Measurements from ENCODE around the gene SMIM17.

The SMIM17 gene

DNA sequence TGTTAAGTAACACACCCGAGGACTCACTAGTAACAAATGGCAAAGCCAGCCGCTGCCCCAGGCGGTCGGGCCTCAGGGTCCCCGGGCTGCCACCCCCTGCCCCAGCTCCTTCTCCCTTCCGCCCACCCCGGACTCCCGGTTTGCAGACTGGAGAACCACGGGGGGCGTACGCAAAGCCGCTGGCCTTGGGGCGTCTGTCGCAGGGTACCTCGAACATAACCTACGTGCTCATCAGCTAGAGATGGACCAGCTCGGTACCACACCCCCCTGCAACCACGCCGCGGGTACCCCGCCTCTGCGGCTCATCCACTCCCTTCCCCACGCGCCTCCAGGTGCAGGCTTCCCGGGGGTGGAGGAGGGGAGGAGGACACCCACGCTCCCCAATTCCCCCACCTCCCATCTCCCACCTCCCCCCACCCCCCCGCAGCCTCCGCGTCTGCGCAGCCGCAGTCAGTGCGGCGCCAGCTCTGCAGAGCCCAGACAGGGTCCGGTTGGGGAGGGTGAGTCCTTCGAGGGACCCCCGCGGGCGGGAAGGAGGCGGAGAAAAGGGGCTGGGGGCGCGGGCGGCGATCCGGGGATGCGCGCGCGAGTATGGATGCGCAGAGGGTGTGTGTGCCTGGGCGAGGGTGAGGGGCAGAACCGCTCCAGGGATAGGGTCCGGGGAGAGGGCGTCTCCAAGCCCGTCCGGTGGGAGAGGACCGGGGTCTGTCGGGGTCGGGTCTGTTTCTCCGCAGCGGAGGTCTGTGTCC is at the start of gene SMIM17:
SMIM17 (plus strand) TSS at position 449 of the 749 bp plus-strand sequence. CDS start 2,509 bp downstream, outside the sequence.
- DNase-seq = no peak

- no peak for DNase-seq
Observed at GRCh38 chr19:56594446-56594782, 48.5 kb upstream of the SMIM17 start.

DNA sequence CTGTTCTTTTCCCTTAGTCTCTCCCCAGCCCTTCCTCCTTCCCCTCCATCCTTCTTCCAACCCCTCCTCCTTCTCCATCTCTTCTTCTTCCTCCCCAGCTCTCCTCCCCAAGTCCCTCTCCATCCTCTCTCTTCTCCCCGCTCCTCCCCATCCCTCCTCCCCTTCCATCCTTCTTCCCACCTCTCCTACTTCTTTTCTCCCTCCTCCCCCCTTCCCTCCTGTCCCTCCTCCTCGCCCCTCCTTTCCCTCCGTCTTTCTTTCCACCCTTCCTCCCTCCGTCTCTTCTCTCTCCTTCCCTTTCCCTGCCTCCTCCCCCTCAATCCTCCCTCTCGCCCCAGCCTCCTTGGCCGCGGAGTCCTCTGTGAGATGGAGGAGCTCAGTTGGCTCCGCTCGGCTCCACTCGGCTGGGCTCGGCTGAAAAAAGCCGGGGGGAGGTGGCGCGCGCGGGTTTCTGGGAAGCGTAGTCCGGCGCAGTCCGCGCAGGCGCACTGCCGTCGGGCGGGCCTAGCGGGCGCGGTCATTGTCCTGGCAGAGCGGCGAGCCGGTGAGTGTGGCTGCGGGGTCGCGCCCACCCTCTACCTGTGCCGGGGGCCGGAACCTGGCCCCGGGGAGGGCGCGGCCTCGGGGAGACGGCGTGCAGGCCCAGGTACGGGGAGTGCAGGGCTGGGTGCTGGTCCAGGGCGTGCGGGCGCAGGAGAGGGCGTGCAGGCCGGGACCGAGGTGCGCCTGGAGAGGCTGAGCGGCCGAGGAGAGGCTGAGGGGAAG is 48.0 kb upstream of the SMIM17 start, which contains the start of gene ZNF71:
ZNF71 (plus strand) TSS at position 520 of the 765 bp plus-strand sequence. CDS start 6,257 bp downstream, outside the sequence.
- peak; percentile 89 to 90 for DNase-seq

GRCh38 chr19:56595548-56595899 is 47.4 kb upstream of the SMIM17 start:
- no peak for DNase-seq

GRCh38 chr19:56596676-56597075 is 46.3 kb upstream of the SMIM17 start:
- DNase-seq = no peak

DNA sequence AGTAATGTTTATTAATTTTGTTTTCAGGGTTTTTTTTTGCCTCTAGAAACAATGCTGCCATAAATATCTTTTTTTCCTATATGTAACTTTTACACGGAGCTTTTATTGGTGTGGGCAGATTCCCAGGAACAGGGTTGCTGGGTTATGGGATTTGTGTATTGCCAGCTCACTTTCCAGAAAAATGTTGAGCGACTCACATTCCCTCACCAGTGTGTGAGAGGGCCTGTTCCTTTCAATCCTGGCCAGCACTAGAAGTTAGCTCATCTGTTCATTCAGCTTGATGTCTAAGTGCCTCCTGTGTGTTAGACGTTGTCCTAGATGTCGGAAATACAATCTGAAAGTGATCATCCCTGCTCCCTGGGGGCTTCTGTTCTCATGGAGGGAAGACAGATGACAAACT is 45.3 kb upstream of the SMIM17 start:
- no peak for DNase-seq

DNA sequence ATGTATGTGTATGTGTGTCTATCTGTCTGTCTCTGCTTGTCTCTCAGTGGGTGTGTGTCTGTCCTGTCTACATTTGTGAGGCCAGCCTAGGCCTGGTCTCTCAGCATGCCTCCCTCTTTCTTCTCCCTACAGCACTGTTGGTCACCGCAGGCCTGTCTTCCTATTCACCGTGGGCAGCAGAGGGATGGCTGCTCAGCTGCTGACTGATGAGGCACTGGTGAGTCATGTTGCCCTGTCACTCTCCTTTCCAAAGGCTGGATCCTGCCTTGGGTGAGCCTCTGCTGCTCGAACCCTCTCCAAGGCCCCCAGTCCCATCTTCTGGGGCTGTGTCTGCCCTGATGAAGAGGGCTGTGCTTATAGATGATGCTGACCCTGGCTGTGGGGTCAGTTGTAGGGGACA is 41.6 kb upstream of the SMIM17 start:
- DNase-seq = no peak

- DNase-seq = no peak
Observed at GRCh38 chr19:56603829-56604228, 39.1 kb upstream of the SMIM17 start.

- DNase-seq = no peak
Observed at GRCh38 chr19:56608274-56608964, 34.5 kb upstream of the SMIM17 start.

- DNase-seq = no peak
Observed at GRCh38 chr19:56611288-56611687, 31.7 kb upstream of the SMIM17 start.

GRCh38 chr19:56612737-56613136 is 30.2 kb upstream of the SMIM17 start:
- DNase-seq = no peak

- no peak for DNase-seq
Observed at GRCh38 chr19:56613639-56614038, 29.3 kb upstream of the SMIM17 start.

DNA sequence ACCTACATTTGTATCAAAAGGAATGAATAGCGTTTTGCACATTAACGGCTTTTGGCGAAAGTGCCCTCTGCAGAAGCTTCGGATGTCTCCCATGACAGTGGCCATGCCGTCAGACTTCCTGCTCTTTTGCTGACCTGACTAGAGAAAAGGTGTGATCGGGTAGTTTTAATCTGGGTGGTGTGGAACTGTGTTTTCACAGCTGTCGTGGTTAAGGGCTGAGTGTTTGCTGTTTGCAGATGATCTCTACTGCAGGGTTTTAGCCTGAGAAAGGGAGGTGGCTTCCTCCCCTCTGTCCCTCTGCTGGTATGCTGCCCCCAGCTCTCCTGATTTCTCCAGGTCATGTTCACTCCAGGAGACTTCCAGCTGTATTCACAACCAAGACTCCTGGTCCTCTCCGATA is 25.4 kb upstream of the SMIM17 start:
- no peak for DNase-seq

GRCh38 chr19:56619121-56619520 is 23.8 kb upstream of the SMIM17 start:
- no peak for DNase-seq

DNA sequence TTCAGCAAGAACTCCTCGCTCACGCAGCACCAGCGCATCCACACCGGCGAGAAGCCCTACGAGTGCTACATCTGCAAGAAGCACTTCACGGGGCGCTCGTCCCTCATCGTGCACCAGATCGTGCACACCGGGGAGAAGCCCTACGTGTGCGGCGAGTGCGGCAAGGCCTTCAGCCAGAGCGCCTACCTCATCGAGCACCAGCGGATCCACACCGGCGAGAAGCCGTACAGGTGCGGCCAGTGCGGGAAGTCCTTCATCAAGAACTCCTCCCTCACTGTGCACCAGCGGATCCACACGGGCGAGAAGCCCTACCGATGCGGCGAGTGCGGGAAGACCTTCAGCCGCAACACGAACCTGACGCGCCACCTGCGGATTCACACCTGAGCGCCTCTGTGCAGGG is 20.6 kb upstream of the SMIM17 start:
- no peak for DNase-seq

DNA sequence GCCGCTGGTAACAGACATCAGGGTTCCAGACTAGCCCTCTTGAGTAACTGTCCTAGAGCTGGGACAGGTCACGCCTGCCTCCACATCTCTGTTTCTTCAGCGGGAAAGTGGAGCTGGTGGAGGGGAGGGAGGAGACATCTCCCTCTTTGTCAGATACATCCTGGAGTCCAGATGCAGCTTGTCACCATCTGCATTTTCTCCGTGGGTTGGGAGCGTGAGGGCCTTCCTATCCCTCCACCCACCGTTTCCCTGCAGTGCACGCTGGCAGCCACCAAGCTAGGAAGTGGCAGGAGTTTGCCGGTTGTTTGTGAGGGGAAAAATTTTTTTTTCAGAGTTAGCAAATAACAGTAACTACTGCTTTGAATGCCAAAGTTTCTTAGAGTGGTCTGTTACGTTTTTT is 20.0 kb upstream of the SMIM17 start:
- no peak for DNase-seq

DNA sequence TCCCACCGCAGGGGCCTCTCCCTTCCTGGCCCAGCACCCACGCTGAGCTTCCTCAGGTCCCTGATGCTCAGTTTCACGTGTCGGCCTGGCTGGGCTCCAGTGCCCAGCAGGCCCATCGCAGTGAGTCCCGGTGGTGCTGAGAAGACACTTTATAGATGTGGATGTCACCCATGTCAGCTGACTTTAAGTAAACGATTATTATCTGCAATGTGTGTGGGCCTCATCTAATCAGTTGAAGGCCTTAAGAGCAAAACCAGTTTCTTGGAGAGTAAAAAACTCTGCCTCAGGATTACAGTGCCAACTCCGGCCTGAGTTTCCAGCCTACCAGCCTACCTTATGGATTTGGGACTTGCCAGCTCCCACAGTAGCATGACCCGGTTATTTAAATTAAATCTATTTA is 17.3 kb upstream of the SMIM17 start:
- no peak for DNase-seq

DNA sequence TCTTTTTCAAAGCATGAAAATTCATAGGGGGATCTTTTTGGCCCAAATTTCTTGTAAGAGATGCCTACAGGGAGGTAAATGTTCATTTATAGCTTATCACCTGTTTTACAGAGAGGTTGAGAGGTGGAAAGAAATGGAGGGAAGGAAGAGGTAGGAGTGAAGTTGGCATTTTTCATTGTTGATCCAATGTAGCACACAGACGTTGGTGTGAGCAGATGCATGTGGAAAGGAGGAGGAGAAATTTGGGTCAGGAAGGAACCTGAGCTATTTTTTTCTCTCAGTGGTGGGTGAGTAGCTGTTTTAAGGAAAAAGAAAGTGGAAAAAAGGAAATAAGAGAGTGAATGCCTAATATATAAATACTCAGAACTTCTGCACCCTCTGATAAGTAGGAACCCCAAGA is 9.9 kb upstream of the SMIM17 start:
- DNase-seq = no peak

- DNase-seq = peak; percentile 28 to 53
Observed at GRCh38 chr19:56637976-56638555, 4.9 kb upstream of the SMIM17 start.

GRCh38 chr19:56639217-56639616 is 3.7 kb upstream of the SMIM17 start:
- DNase-seq = no peak

DNA sequence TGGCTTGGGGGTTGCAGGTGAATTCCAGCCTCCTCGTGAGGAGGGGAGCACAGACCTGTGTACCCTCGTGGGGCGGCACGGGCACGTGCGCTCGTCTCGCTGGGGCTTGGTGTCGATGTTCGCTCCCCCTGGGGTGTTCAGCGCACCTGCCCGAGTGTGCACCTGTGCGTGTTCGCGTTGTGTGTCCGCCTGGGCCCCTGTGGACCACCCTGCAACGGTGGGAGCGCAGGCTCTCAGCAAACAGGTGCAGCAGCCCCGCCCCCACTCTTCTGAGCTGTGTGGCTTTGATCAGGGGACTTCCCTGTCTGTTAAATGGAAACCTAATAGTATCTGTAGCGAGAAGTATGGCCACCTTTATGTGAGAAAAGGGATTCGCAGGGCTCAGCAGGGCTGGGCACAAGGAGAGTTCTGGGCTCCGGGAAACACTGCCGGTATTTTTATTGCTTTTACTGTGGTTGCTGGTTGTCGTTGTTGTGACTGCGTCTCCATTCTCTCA is 549 bp downstream of the SMIM17 start:
- no peak for DNase-seq

- no peak for DNase-seq
Observed at GRCh38 chr19:56654151-56654550, 11.2 kb downstream of the SMIM17 start.
